Activated naive CD8-positive, alpha-beta T cell (primary cell): Measurements from ENCODE around the gene CDK2AP2.
"Not testable (repeated sequence)": the region's sequence is repeated elsewhere in the genome, so short reads cannot be mapped to it uniquely, and the experiment has no call there.

ENCODE experiments used
- H3K27ac Mint-ChIP-seq: one replicate; pipeline ENCODE4 v1.8.0; 2021; ENCODE audit warnings: mixed read lengths
- H3K27me3 Mint-ChIP-seq: one replicate; pipeline ENCODE4 v1.8.0; 2021; ENCODE audit warnings: mixed read lengths
- H3K36me3 Mint-ChIP-seq: one replicate; pipeline ENCODE4 v1.8.0; 2021; ENCODE audit warnings: mixed read lengths
- H3K4me1 Mint-ChIP-seq: one replicate; pipeline ENCODE4 v1.8.0; 2021; ENCODE audit warnings: low read depth, mixed read lengths
- H3K4me3 Mint-ChIP-seq: one replicate; pipeline ENCODE4 v1.8.0; 2021; ENCODE audit warnings: mild to moderate bottlenecking, mixed read lengths
- H3K9me3 Mint-ChIP-seq: one replicate; pipeline ENCODE4 v1.8.0; 2021; ENCODE audit warnings: low read depth, mixed read lengths

The CDK2AP2 gene, protein sequence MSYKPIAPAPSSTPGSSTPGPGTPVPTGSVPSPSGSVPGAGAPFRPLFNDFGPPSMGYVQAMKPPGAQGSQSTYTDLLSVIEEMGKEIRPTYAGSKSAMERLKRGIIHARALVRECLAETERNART

DNA sequence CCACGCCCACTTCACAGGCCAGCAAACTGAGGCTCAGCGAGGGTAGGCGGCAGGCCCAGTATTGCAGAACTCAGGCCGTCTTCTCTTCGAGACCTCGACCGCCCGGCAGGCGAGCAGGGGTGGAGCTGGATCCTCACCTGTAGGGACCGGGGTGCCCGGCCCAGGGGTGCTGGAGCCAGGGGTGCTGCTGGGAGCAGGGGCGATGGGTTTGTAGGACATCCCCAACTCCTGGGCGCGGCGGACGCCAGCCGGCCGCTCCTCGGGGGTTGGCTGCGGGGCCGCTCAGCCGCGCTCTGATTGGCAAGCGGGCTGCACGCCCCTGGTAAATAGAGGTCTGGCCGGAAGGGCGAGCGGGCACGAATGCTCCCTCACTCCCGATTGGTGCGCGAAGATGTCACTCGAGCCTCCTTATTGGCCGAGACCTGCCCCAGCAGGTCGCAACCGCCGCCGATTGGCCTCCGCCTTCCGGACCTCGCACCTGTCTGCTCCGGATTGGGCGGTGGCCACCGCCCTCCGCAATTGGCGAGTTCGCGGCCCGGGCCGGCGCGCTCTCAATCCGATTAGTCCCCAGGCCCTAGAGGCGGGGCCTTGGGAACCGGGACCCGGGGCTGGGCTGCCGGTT lies at the start of gene CDK2AP2:
TSS of gene CDK2AP2 (minus strand) at position 299 of the 622 bp plus-strand sequence. CDS start at position 219, 80 bp downstream.
- Mint-ChIP-seq H3K9me3 (no peaks in the 10 kb centered on the region), H3K27me3 (peaks cover under 1% of the 10 kb centered on the region), H3K4me3 (peak within 1 kb of the TSS; percentile 89), H3K36me3 (peaks cover under 1% of the 10 kb centered on the region), H3K27ac (peak within 1 kb of the TSS; percentile 87), H3K4me1 (peaks cover 29% of the 10 kb centered on the region)

DNA sequence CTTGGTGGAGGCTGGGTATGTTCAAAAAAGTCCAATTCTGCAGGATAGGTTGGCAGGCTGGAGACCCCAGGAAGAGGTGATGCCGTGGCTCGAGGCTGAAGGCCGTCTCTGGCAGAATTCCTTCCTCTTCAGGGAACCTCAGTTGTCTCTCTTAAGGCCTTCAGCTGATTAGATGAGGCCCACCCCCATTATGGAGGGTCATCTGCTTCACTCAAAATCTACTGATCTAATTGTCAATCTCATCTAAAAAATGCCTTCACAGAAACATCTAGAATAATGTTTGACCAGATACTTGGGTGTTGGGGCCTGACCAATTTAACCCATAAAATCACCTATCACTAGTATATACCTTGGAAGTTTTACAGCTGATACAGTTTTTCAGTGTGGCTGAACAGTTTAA lies 48.3 kb upstream of the CDK2AP2 start:
- Mint-ChIP-seq H3K4me3 (no peak overlapping the region), H3K36me3 (no peaks in the 10 kb centered on the region), H3K27ac (no peak overlapping the region), H3K4me1 (no peaks in the 10 kb centered on the region), H3K9me3 (no peaks in the 10 kb centered on the region), H3K27me3 (no peaks in the 10 kb centered on the region)

DNA sequence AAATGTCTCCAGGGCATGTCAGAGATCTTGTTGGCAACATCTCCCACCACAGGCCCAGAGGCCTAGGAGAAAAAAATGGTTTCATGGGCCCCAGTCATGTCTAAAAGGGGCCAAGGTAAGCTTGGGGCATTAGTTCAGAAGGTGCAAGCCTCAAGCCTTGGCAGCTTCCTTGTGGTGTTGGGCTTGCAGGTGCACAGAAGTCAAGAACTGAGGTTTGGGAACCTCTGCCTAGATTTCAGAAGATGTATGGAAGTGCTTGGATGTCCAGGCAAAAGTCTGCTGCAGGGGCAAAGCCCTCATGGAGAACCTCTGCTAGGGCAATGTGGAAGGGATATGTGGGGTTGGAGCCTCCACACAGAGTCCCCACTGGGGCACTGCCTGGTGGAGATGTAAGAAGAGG lies 43.7 kb upstream of the CDK2AP2 start:
- not testable (repeated sequence) for H3K27me3 Mint-ChIP-seq, H3K4me1 Mint-ChIP-seq, H3K4me3 Mint-ChIP-seq, H3K36me3 Mint-ChIP-seq, H3K27ac Mint-ChIP-seq, H3K9me3 Mint-ChIP-seq

DNA sequence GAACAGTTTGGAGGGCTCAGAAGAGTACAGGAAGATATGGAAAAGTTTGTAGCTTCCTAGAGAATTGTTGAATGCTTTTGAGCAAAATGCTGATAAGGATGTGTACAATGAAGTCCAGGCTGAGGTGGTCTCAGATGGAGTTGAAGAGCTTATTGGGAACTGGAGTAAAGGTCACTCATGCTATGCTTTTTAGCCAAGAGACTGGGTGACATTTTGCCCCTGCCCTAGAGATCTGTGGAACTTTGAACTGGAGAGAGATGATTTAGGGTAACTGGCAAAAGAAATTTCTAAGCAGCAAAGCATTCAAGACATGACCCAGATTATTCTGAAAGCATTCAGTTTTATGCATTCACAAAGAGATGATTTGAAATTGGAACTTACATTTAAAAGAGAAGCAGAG lies 43.2 kb upstream of the CDK2AP2 start:
- H3K4me1 Mint-ChIP-seq: no peaks in the 10 kb centered on the region
- no peaks in the 10 kb centered on the region for H3K36me3 Mint-ChIP-seq
- H3K27me3 Mint-ChIP-seq: no peaks in the 10 kb centered on the region
- H3K4me3 Mint-ChIP-seq: no peak overlapping the region
- H3K27ac Mint-ChIP-seq: no peak overlapping the region
- H3K9me3 Mint-ChIP-seq: peaks cover 5% of the 10 kb centered on the region

DNA sequence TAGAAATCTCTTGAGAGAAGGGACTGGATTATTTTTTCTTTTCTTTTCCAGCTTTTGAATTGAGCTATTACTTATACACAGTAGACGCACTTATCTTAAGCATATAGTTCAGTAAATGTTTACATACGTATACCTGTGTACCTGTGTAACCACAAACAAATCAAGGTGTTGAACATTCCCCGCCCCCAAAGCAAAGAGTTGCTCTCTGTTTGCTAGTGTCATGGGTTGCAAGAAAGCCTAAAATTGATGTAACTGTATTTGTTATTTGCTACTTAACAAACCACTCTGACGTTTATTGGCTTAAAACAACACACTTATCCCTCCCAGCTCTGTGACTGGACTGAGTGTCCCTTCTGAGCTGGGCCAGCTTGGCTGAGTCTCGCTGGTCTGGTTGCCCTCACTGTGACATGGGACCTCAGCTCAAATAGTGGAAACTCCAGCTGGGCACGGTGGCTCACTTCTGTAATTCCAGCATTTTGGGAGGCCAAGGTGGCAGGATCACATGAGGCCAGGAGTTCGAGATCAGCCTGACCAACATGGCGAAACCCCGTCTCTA lies 40.7 kb upstream of the CDK2AP2 start:
- Mint-ChIP-seq H3K9me3 (peaks cover 5% of the 10 kb centered on the region), H3K27me3 (no peaks in the 10 kb centered on the region), H3K4me3 (no peak overlapping the region), H3K27ac (no peak overlapping the region), H3K4me1 (no peaks in the 10 kb centered on the region), H3K36me3 (no peaks in the 10 kb centered on the region)

DNA sequence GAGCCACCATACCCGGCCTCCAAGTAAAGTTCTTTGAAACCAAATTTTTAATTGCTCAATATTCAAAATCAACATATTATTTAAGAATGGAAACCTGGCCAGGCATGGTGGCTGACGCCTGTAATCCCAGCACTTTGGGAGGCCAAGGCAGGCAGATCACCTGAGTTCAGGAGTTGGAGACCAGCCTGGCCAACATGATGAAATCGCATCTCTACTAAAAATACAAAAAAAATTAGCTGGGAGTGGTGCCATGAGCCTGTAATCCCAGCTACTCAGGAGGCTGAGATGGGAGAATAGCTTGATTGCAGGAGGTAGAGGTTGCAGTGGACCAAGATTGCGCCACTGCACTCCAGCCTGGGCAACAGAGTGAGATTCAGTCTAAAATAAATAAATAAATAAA lies 40.1 kb upstream of the CDK2AP2 start:
- H3K27me3 Mint-ChIP-seq, H3K4me3 Mint-ChIP-seq, H3K36me3 Mint-ChIP-seq, H3K4me1 Mint-ChIP-seq, H3K27ac Mint-ChIP-seq, H3K9me3 Mint-ChIP-seq: not testable (repeated sequence)

DNA sequence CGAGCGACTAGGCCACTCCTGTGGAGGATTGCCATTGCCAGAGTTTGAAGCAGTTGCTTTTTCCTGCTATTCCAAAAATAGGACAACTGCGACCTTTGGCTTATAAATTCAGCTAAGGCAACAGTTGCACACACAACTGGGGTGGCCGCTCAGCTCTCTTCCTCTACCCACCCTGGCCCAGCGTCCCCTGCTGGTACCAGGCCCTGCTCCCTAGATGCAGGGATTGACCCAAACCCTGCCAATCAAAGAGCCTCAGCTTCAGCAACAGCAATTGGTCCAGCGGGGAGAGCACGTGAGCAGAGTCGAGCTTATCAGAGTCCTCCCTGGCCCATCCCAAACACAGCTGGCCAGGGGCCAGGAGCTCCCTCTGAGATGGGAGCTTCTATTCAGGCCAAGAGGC lies 37.3 kb upstream of the CDK2AP2 start:
- no peaks in the 10 kb centered on the region for H3K36me3 Mint-ChIP-seq
- H3K9me3 Mint-ChIP-seq: no peaks in the 10 kb centered on the region
- no peaks in the 10 kb centered on the region for H3K27me3 Mint-ChIP-seq
- no peak overlapping the region for H3K4me3 Mint-ChIP-seq
- no peaks in the 10 kb centered on the region for H3K4me1 Mint-ChIP-seq
- no peak overlapping the region for H3K27ac Mint-ChIP-seq

DNA sequence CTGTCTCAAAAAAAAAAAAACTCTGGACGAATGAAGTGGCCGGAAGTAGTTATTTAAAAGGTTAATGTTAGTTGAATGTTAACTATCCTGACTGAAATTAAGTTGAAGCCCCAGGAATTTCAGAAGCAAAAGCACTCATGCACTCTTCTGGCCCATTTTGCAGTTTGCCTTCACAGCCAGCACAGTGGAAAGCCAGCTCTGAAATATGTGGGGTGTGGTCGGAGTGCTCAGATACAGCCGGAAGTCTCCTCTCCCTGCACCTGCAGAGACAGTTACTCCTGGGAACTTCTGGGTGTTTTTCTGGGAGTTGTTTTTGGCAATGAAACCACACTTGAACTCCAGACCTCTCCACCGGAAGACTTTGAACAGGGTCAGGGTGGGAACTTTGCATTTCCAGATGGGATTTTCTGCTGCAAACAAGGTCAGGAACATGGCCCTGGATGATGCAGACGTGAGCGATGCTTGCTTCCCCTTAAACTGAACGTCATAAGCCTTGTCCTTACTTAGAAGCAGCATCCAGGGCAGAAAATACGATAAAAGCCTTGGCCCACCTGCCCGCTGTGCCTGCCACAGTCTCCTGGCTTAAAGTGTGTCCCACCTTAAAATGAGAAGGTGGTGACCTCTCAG lies 36.8 kb upstream of the CDK2AP2 start:
- Mint-ChIP-seq H3K4me1 (no peaks in the 10 kb centered on the region), H3K27ac (no peak overlapping the region), H3K27me3 (no peaks in the 10 kb centered on the region), H3K36me3 (no peaks in the 10 kb centered on the region), H3K9me3 (no peaks in the 10 kb centered on the region), H3K4me3 (no peak overlapping the region)

DNA sequence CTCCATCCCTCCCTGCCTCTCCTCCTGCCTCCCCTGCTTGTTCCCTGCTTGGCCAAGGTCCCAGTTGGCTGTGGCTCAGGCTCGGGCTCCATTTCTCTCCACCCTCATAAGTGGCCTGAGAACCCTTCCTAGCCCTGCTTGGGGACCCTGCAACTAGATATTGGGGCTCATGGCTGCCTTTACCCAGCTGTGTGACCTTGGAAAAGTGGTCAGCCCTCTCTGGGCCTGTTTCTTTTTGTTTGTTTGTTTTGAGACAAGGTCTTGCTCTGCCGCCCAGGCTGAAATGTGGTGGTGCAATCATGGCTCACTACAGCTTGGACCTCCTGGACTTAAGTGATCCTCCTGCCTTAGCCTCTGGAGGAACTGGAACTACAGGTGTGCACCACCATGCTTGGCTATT lies 35.6 kb upstream of the CDK2AP2 start:
- H3K36me3 Mint-ChIP-seq: no peaks in the 10 kb centered on the region
- H3K4me1 Mint-ChIP-seq: no peaks in the 10 kb centered on the region
- no peaks in the 10 kb centered on the region for H3K9me3 Mint-ChIP-seq
- no peak overlapping the region for H3K4me3 Mint-ChIP-seq
- H3K27ac Mint-ChIP-seq: no peak overlapping the region
- no peaks in the 10 kb centered on the region for H3K27me3 Mint-ChIP-seq

DNA sequence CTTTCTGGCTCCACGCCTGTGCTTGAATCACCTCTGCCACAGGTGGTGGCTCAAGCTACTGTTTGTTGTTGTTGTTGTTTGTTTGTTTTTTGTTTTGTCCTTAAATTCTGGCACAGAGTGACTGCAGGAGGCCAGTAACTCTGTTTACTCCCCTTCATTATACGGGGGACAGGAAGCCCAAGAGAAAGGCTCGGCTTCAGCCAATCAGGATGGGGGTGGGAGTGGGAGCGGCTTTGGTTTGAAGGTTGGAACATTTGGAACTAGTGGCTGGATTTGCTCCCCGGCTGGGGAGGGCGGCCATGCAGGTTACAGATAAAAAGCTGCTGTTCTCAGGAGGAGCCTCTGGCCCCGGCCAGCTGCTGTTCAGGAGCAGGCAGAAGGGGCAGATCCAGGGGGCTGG lies 35.0 kb upstream of the CDK2AP2 start:
- no peaks in the 10 kb centered on the region for H3K4me1 Mint-ChIP-seq
- no peak overlapping the region for H3K27ac Mint-ChIP-seq
- H3K27me3 Mint-ChIP-seq: no peaks in the 10 kb centered on the region
- H3K4me3 Mint-ChIP-seq: no peak overlapping the region
- H3K9me3 Mint-ChIP-seq: no peaks in the 10 kb centered on the region
- no peaks in the 10 kb centered on the region for H3K36me3 Mint-ChIP-seq

DNA sequence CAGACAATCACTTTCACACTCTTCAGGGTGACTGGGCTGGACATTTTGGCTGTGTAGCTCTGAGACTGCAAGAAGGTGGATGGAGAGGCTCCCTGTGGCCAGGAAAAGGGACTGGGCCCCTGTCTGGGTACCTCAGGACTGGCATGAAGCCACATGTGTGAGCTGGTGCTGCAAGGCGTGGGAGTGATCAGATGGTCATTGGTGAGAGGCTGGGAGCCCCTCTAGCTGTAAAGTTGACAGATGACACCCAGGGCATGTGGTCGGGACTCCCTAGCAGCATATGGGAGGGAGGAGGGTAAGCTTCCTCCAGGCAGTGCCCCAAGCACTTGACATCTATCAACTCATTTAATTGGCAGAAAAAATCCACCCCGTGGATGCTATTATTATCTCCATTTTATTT lies 34.2 kb upstream of the CDK2AP2 start:
- no peaks in the 10 kb centered on the region for H3K9me3 Mint-ChIP-seq
- no peak overlapping the region for H3K27ac Mint-ChIP-seq
- no peaks in the 10 kb centered on the region for H3K36me3 Mint-ChIP-seq
- no peak overlapping the region for H3K4me3 Mint-ChIP-seq
- no peaks in the 10 kb centered on the region for H3K4me1 Mint-ChIP-seq
- H3K27me3 Mint-ChIP-seq: no peaks in the 10 kb centered on the region

DNA sequence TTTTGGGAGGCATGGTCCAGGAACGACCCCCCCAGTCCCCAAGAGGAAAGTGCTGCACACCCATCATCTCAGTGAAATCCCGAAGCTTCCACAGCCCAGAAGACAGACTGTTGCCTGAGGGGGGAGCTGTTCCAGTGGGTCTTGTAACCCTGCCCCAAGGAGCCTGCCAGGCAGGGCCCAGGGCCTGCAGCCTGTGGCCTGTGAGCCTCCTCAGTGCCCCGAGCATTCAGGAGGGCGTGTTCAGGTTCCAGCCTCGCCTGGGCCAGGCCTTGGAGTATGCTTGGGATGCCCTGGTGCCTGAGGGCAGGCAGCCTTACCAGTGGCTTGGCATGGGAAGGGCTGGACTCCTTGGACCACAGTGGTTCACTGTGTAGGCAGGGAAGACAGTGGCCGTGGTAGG lies 33.2 kb upstream of the CDK2AP2 start:
- H3K9me3 Mint-ChIP-seq: no peaks in the 10 kb centered on the region
- no peaks in the 10 kb centered on the region for H3K36me3 Mint-ChIP-seq
- no peaks in the 10 kb centered on the region for H3K4me1 Mint-ChIP-seq
- H3K27me3 Mint-ChIP-seq: no peaks in the 10 kb centered on the region
- H3K4me3 Mint-ChIP-seq: no peak overlapping the region
- no peak overlapping the region for H3K27ac Mint-ChIP-seq

DNA sequence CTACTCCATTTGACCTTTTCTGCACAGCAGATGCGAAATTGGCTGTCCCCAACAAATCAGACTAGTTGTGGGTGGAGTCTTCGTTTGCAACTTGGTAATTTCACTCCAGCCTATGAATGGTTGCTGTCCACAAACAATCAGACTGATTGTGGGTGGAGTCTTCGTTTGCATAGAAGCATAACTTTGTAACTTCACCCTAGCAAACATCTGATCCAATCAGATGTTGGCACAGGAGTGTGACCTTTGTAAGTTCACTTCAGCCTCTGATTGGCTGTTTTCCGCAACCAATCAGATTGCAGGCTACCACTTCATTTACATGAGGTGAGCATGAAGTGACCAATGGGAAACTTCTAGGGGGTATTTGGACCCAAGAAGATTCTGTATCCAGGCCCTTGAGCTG lies 31.6 kb upstream of the CDK2AP2 start:
- H3K27me3 Mint-ChIP-seq: no peaks in the 10 kb centered on the region
- H3K9me3 Mint-ChIP-seq: no peaks in the 10 kb centered on the region
- H3K36me3 Mint-ChIP-seq: no peaks in the 10 kb centered on the region
- H3K4me1 Mint-ChIP-seq: no peaks in the 10 kb centered on the region
- no peak overlapping the region for H3K4me3 Mint-ChIP-seq
- H3K27ac Mint-ChIP-seq: no peak overlapping the region

DNA sequence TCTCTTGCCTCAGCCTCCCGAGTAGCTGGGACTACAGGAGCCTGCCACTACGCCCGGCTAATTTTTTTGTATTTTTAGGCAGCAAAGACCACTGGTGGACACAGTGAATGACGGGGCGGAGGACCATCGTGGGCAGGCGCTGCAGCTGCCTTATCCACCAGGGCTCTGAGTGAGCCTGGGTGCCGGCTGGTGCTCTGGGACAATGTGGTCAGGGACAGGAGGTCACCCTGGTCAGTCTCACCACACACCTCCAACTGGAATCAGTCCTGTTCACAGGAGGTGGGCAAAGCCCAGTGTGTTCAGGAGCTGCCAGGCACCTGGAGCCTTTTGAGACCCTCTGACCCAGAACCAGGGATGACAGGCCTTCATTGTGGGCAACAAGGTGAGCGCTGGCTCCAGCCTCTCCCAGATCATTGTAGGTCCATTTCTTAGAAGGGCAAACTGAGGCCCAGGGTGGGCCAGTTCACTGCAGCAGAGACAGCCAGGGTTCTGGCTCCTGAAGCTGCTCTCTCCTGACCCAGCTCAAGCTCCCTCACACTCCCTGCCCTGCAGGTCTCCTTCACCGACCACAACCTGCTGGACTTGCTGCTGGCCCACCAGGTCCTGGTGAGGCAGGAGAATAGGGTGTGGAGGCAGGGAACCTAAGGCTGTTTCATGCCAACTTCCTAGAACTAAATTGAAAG lies 31.0 kb upstream of the CDK2AP2 start:
- Mint-ChIP-seq H3K27me3 (peaks cover 1% of the 10 kb centered on the region), H3K4me1 (no peaks in the 10 kb centered on the region), H3K9me3 (peaks cover 3% of the 10 kb centered on the region), H3K36me3 (peaks cover under 1% of the 10 kb centered on the region), H3K4me3 (no peak overlapping the region), H3K27ac (no peak overlapping the region)

DNA sequence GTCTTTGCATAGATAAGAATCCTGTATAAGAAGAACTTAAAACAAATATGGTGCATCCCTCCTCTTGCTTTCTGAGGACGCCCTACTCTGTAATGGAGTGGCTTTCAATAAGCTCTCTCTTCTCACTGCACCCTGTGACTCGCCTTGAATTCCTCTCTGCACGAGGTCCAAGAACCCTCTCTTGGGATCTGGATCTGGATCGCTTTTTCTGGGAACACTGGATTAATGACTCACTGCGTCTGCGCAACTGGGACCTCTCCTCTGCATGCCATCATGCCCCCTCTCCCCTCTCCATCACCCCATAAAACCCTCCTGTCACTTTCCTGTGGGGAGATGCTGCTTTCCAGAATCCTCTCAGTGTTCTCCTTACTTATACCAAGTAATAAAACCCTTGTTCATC lies 30.3 kb upstream of the CDK2AP2 start:
- H3K27ac Mint-ChIP-seq: no peak overlapping the region
- no peak overlapping the region for H3K4me3 Mint-ChIP-seq
- H3K27me3 Mint-ChIP-seq: peaks cover 1% of the 10 kb centered on the region
- peaks cover 6% of the 10 kb centered on the region for H3K9me3 Mint-ChIP-seq
- H3K4me1 Mint-ChIP-seq: no peaks in the 10 kb centered on the region
- peaks cover 3% of the 10 kb centered on the region for H3K36me3 Mint-ChIP-seq
